Measurements from ENCODE around the gene HNRNPA1. TPM values are rescaled to one million over a fixed set of nuclear protein-coding genes. Genes with fewer than 3 reads are reported as not detected.
"Not testable (repeated sequence)": the region's sequence is repeated elsewhere in the genome, so short reads cannot be mapped to it uniquely, and the experiment has no call there.

The HNRNPA1 gene
- total RNA-seq, 2 experiments from 2014 or later: 1,642 to 2,308 TPM

DNA sequence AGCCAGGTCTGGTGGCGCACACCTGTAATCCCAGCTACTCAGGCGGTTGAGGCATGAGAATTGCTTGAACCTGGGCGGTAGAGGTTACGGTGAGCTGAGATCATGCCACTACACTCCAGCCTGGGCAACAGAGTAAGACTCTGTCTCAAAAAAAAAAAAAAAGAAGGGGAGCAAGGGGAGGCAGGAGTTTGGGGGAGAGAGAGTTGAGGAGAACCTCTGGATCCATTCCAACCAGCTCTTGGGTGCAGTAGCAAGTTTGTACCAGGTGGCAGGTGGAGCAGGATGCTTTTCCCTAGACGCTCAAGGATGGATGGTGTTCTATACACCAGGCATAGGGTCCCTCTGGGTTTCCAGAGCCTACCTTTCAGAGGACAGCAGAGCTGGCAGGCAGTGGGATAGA lies 18.4 kb downstream of the HNRNPA1 start:
- no peak overlapping the region for H3K4me3 Mint-ChIP-seq
- no peaks in the 10 kb centered on the region for H3K36me3 Mint-ChIP-seq (ENCODE audit: low read depth)
- intact Hi-C loops (cut with DNase I, micrococcal nuclease): no loop called here
- no peaks in the 10 kb centered on the region for H3K9me3 Mint-ChIP-seq (ENCODE audit: low read depth)
- ChIA-PET POLR2A (interaction anchor here (0.7 to 1.1 kb wide), 3 partner anchors 12 to 156 kb away, joined by 3 to 8 read pairs (median 6); partner anchors contain the start of gene COPZ1), CTCF (interaction anchor here (0.6 to 5.0 kb wide), 10 partner anchors 10 to 1617 kb away, joined by 3 to 26 read pairs (median 5); partner anchors contain the start of gene COPZ1)
- ATAC-seq: no peak
- no peak overlapping the region for H3K27ac Mint-ChIP-seq
- H3K4me1 Mint-ChIP-seq: peaks cover 11% of the 10 kb centered on the region
- H3K27me3 Mint-ChIP-seq: peaks cover 45% of the 10 kb centered on the region
- DNase-seq: no peak

DNA sequence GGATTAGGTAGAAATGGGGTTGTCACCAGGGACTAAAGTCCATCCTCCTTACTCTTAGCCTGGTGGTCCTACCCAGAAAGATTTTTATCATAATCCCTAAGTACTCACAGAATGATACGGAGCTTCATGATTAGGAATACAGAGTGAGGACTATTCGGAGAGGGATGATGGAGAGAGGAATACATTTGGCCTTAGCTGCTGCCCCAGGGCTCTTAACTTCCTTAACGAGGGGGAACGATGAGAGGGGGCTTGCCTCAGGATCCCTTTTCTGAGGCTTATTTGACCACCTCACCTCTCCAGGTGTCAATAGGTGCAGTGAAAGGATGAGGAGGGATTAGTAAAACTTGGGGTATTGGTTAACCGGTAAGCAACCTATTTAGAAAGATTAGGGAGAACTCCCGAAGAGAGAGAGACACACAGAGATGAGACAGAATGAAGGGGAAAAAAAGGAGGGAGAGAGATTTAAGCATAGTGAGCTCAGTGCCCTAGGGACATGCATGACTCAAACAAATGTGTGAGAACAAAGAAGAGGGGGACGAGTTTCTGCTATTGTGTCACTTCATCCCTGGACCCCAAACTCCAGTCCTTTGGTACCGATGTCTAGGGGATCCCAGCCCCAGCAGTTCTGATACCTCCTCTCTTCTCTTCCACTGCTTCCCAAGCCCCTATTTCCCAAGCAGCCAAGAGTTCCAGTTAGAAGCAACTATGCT lies 19.1 kb downstream of the HNRNPA1 start:
- intact Hi-C loops (cut with DNase I, micrococcal nuclease): no loop called here
- Mint-ChIP-seq H3K9me3 (ENCODE audit: low read depth) (no peaks in the 10 kb centered on the region), H3K4me3 (no peak overlapping the region), H3K27me3 (peaks cover 51% of the 10 kb centered on the region), H3K36me3 (ENCODE audit: low read depth) (no peaks in the 10 kb centered on the region), H3K27ac (no peak overlapping the region), H3K4me1 (peaks cover 13% of the 10 kb centered on the region)
- DNase-seq (no peak), ATAC-seq (no peak)
- CTCF ChIA-PET: interaction anchor here (0.6 to 5.0 kb wide), 11 partner anchors 22 to 1616 kb away, joined by 3 to 26 read pairs (median 5); partner anchors contain the start of gene COPZ1
- POLR2A ChIA-PET: interaction anchor here (0.5 to 1.1 kb wide), 2 partner anchors 8 to 13 kb away, joined by 4 to 8 read pairs; no protein-coding TSS in a partner anchor

DNA sequence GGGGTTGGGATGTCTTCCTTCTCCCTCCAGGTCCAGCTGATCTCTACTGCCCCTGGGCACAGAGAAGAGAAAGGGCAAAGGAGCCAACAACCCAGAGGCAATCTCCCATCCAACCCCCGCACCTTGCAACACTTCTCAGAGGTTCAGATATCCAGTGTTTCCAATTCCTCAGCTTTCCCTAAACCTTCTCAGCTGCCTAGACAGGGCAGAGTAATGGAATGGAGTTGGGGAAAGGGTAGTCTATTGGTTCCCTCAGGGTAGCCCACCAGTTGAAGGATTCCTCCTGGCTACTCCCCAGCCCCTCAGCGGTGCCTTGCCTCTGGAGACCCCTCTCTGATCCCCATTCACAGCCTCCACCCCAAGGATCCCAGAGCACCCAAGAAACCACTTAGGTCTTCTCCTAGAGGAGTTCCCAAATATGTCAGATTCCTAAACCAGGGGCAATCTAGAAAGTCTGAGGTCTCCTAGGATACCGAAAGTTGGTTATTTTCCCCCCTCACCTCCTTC lies 19.8 kb downstream of the HNRNPA1 start:
- ATAC-seq: no peak
- ChIA-PET CTCF (interaction anchor here (0.7 to 5.0 kb wide), 9 partner anchors 21 to 273 kb away, joined by 3 to 26 read pairs (median 6); partner anchors contain the start of gene COPZ1), POLR2A (interaction anchor here (0.5 kb wide), 1 partner anchor 69 kb away, joined by 3 read pairs; no protein-coding TSS in a partner anchor)
- no peak overlapping the region for H3K4me3 Mint-ChIP-seq
- no peaks in the 10 kb centered on the region for H3K9me3 Mint-ChIP-seq (ENCODE audit: low read depth)
- H3K36me3 Mint-ChIP-seq (ENCODE audit: low read depth): no peaks in the 10 kb centered on the region
- DNase-seq: no peak
- no peak overlapping the region for H3K27ac Mint-ChIP-seq
- peaks cover 54% of the 10 kb centered on the region for H3K27me3 Mint-ChIP-seq
- intact Hi-C loops (cut with DNase I, micrococcal nuclease): no loop called here
- H3K4me1 Mint-ChIP-seq: peaks cover 13% of the 10 kb centered on the region

DNA sequence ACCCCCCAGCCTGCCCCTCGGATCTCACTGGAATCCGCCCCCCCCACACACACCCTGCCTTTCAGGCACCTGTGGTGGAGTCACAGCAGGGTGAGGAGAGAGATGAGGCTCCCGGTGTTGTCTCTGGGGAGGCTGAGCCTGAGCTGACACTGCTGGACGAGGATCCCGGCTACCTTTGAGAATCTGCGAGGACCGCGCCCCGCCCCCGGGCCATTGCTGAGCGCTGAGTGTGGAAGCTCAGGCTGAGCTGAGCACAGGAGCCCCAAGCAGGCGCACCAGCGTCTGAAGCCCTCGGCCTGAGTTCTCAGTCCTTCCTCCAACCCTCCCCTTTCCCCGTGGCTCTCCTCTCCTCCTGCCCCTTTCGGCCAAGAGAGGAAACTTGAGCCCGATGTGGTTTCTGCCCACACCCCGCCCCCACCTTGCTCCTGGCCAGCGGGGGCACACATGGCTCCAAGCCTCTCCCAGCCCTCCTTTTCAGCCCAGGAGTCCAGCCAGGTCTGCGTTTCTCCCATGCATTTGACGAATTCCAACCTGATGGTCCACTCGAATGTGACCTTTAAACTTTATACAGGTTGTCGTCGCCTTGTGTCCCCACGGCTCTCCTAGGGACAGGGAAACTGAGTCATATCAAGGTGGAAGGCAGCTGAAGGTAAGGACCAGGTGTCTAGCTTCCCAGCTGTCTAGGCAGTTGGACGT lies 20.4 kb downstream of the HNRNPA1 start, which contains the start of gene NFE2:
Gene NFE2, minus strand, starts transcription at position 284 of the 696 bp plus-strand sequence. CDS start 5,767 bp downstream, outside the sequence.
- POLR2A ChIA-PET: interaction anchor here (0.5 kb wide), 1 partner anchor 70 kb away, joined by 3 read pairs; no protein-coding TSS in a partner anchor

DNA sequence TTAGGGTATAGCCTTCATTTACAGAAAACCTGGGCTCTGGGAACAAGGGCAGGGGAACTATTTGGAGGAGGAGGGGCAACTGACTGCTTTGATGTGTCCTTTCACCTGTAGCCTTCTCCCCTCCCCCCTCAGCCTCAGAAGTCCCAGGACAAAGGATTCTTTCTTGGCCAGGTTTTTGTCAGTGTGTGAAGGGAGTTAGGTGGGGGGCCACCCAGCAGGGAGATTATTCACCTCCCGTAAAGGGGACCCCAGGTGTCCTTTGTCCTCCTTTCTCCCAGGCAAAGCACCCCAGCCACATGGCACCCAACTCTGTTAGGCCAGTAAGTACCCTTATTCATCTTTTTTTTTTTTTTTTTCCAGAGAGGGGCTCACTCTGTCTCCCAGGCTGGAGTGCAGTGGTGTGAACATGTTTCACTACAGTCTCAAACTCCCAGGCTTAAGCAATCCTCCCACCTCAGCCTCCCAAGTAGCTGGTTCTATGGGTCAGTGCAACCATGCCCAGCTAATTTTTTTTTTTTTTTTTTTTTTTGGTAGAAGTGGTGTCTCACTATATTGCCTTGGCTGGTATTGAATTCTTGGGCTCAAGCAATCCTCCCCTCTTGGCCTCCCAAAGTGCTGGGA lies 21.0 kb downstream of the HNRNPA1 start:
- Mint-ChIP-seq H3K36me3 (ENCODE audit: low read depth) (no peaks in the 10 kb centered on the region), H3K27me3 (peaks cover 54% of the 10 kb centered on the region), H3K9me3 (ENCODE audit: low read depth) (no peaks in the 10 kb centered on the region), H3K4me3 (no peak overlapping the region), H3K27ac (no peak overlapping the region), H3K4me1 (peaks cover 13% of the 10 kb centered on the region)
- ATAC-seq (no peak), DNase-seq (no peak)
- intact Hi-C loops (cut with DNase I, micrococcal nuclease): no loop called here
- ChIA-PET CTCF (interaction anchor here (0.6 to 5.0 kb wide), 8 partner anchors 23 to 811 kb away, joined by 3 to 26 read pairs (median 6); partner anchors contain the start of gene COPZ1), POLR2A (no interaction called here)

More for the DNA sequence above, 20.4 kb downstream of the HNRNPA1 start, which contains the start of gene NFE2:
- Mint-ChIP-seq H3K4me1 (peaks cover 13% of the 10 kb centered on the region), H3K36me3 (ENCODE audit: low read depth) (no peaks in the 10 kb centered on the region), H3K4me3 (no peak within 1 kb of the TSS), H3K27ac (no peak within 1 kb of the TSS), H3K9me3 (ENCODE audit: low read depth) (no peaks in the 10 kb centered on the region), H3K27me3 (peaks cover 54% of the 10 kb centered on the region)
- ATAC-seq (peak; percentile 62), DNase-seq (peak; percentile 58)
- intact Hi-C loops (cut with DNase I, micrococcal nuclease): no loop called here
- CTCF ChIA-PET: interaction anchor here (0.9 to 5.0 kb wide), 7 partner anchors 20 to 70 kb away, joined by 3 to 26 read pairs (median 7); partner anchors contain the start of gene COPZ1

DNA sequence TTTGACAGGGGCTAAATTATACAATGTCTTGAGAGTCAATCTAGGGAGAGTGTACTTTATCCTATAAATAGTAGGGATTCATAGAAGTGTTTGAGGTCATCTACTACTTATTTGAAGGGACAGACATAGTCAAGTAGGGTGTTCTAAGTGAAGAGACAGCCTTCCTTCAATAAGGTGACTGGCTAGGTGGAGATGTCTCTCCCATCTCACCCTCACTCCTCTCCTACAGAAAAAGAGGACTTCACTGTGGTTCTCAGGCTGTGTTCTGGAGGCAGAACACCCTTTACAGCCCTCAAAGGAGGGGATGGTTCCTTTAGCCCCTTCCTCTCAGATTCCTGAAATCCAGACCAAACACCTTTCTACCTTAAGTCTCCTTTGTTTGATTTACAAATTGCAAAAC lies 23.1 kb downstream of the HNRNPA1 start:
- Mint-ChIP-seq H3K9me3 (ENCODE audit: low read depth) (no peaks in the 10 kb centered on the region), H3K27ac (no peak overlapping the region), H3K4me3 (no peak overlapping the region), H3K27me3 (peaks cover 52% of the 10 kb centered on the region), H3K36me3 (ENCODE audit: low read depth) (no peaks in the 10 kb centered on the region), H3K4me1 (peaks cover 11% of the 10 kb centered on the region)
- DNase-seq (no peak), ATAC-seq (no peak)
- ChIA-PET POLR2A (no interaction called here), CTCF (no interaction called here)
- intact Hi-C loops (cut with DNase I, micrococcal nuclease): no loop called here

DNA sequence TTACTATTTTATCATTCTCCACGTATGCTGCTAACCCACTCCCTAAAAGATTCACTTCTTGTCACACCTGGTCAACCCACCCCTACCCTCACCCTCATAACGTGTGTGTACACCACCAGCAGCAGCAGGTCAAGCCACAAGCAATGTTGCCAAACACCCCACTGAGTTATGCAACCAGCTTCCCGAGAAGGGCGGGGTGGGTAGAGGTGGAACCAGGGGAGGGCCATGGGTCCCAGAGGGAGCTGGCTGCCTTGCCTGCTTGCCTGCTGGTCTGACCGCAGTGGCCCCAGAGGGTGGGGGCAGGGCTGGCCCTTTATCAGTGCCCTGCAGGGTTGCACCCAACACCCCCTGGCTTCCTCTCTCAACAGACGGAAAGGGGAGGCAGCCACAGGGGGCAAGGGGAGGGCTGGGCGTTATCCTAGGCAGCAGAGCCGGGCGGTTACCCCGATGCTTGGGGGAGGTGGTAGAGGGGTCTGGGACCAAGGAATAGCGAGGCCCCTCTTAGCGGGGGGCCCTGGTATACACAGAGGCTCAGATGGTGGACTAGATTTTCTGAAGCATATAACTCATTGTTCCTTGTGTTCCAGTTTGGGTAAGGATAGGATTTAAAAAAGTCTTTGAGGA lies 23.8 kb downstream of the HNRNPA1 start:
- intact Hi-C loops (cut with DNase I, micrococcal nuclease): no loop called here
- H3K27me3 Mint-ChIP-seq: peaks cover 47% of the 10 kb centered on the region
- ChIA-PET POLR2A (no interaction called here), CTCF (interaction anchor here (1.7 kb wide), 1 partner anchor 20 kb away, joined by 5 read pairs; the partner anchor contains the start of gene COPZ1)
- H3K4me1 Mint-ChIP-seq: peaks cover 11% of the 10 kb centered on the region
- H3K36me3 Mint-ChIP-seq (ENCODE audit: low read depth): no peaks in the 10 kb centered on the region
- no peak for DNase-seq
- H3K27ac Mint-ChIP-seq: no peak overlapping the region
- peak; percentile 15 for ATAC-seq
- no peak overlapping the region for H3K4me3 Mint-ChIP-seq
- no peaks in the 10 kb centered on the region for H3K9me3 Mint-ChIP-seq (ENCODE audit: low read depth)

DNA sequence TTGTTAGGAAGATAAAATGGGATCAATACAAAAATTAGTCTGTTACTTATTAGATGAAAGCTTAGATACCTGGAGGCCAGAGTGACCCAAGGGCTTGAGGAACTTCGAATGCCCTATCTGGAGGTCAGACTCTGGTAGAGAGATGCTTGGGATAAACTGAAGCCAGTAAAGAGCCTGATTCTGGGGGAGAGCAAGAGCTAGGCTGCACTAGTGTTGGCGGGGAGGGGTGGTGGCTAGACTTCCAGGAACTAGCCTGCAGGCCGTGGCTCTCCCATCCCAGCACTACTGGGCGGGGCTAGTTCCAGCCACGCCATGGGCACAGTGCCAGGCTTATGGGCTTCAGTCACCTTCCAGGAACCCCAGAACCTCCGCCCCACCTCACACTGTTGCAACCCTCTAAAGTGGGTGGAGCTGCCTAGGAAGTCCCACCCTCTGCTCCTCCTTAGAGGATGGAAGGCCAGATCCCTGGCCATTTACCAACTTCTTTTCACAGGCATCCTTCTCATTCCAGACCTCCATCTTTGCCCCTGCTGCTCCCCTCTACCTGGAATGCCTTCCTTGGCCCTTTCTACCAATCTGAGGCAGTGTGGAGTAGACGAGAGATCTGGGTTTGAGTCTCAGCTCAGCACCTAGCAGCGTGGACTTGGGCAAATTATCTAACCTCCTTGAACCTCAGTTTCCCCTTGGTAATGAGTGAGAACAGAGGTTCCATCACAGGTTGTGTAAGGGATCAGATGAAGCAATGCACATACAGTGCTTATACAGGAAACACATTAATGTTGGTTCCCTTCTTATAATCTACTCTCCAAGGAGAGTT lies 26.6 kb downstream of the HNRNPA1 start:
- intact Hi-C loops (cut with DNase I, micrococcal nuclease): no loop called here
- ATAC-seq (peak; percentile 58), DNase-seq (peak; percentile 53)
- Mint-ChIP-seq H3K4me3 (no peak overlapping the region), H3K4me1 (peaks cover 6% of the 10 kb centered on the region), H3K36me3 (ENCODE audit: low read depth) (no peaks in the 10 kb centered on the region), H3K27ac (no peak overlapping the region), H3K27me3 (peaks cover 28% of the 10 kb centered on the region), H3K9me3 (ENCODE audit: low read depth) (no peaks in the 10 kb centered on the region)
- ChIA-PET CTCF (interaction anchor here (0.5 to 2.4 kb wide), 11 partner anchors 13 to 93 kb away, joined by 3 to 10 read pairs (median 5); partner anchors contain the start of gene COPZ1), POLR2A (interaction anchor here (0.7 to 1.2 kb wide), 3 partner anchors 8 to 20 kb away, joined by 3 to 4 read pairs (median 4); partner anchors contain the start of gene COPZ1)

DNA sequence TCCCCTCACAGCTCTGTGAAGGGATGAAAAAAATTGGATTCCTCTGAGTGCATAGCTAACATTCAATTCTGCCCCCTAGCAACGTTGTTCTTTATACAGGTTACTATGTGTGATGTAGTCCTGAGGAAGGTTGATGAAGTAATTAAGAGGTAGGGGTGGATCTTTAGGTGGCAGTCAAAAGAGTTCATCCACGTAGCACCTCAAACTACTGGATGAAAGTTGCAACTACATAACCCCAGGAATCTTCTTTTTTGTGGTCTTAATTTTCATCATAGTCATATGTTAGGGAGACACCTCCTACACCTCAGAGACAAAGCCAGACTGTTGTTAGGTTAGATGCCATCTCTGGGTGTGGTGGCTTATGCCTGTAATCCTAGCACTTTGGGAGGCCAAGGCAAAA lies 30.5 kb downstream of the HNRNPA1 start:
- H3K36me3 Mint-ChIP-seq (ENCODE audit: low read depth): no peaks in the 10 kb centered on the region
- ChIA-PET POLR2A (no interaction called here), CTCF (interaction anchor here (0.7 to 2.3 kb wide), 6 partner anchors 14 to 104 kb away, joined by 3 to 7 read pairs (median 3); partner anchors contain the start of gene COPZ1)
- H3K27me3 Mint-ChIP-seq: peaks cover 5% of the 10 kb centered on the region
- peaks cover 3% of the 10 kb centered on the region for H3K4me1 Mint-ChIP-seq
- no peak overlapping the region for H3K27ac Mint-ChIP-seq
- peak; percentile 47 for ATAC-seq
- DNase-seq: no peak
- H3K9me3 Mint-ChIP-seq (ENCODE audit: low read depth): no peaks in the 10 kb centered on the region
- no peak overlapping the region for H3K4me3 Mint-ChIP-seq
- intact Hi-C loops (cut with DNase I, micrococcal nuclease): no loop called here

DNA sequence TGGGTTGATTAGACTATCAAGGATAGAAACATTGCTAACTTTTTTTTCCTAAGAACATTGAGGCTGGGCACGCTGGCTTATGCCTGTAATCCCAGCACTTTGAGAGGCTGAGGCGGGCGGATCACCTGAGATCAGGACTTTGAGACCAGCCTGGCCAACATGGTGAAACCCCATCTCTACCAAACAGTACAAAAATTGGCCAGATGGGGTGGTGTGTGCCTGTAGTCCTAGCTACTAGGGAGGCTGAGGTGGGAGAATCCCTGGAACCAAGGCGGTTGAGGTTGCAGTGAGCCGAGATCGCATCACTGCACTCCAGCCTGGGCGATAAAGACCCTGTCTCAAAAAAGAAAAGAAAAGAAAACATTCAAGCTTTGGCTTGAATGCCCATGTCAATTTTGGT lies 31.8 kb downstream of the HNRNPA1 start:
- H3K36me3 Mint-ChIP-seq (ENCODE audit: low read depth): not testable (repeated sequence)
- CTCF ChIA-PET: interaction anchor here (1.1 to 1.6 kb wide), 4 partner anchors 13 to 88 kb away, joined by 3 to 7 read pairs (median 4); partner anchors contain the start of gene COPZ1

More for the DNA sequence above, 31.8 kb downstream of the HNRNPA1 start:
- intact Hi-C loops (cut with DNase I, micrococcal nuclease); H3K27me3 Mint-ChIP-seq; POLR2A ChIA-PET; H3K4me1 Mint-ChIP-seq; ATAC-seq; DNase-seq; H3K9me3 Mint-ChIP-seq (ENCODE audit: low read depth); H3K4me3 Mint-ChIP-seq; H3K27ac Mint-ChIP-seq: not testable (repeated sequence)

Data from activated CD4-positive, alpha-beta T cell treated with anti-CD3 and anti-CD28 coated beads for 36 hours (primary cell).